ENCODE measurements around the gene CFAP141. TPM values are rescaled to one million over a fixed set of nuclear protein-coding genes. Genes with fewer than 3 reads are reported as not detected.

CFAP141 gene
- total RNA-seq, 2 experiments from 2014 or later = not detected

GRCh38 chr1:154171223-154171583, 34.9 kb downstream of the CFAP141 start:
- ChIA-PET POLR2A (interaction anchor here (0.6 to 3.0 kb wide), 8 partner anchors 10 to 785 kb away, joined by 3 to 21 read pairs (median 4); partner anchors contain the start of gene HAX1), CTCF (interaction anchor here (0.6 to 2.3 kb wide), 5 partner anchors 12 to 165 kb away, joined by 3 to 9 read pairs (median 6); no protein-coding TSS in a partner anchor)
- Mint-ChIP-seq H3K9me3 (no peaks in the 10 kb centered on the region), H3K27me3 (no peaks in the 10 kb centered on the region), H3K4me3 (no peak overlapping the region), H3K27ac (peak overlapping the region; percentile 78), H3K36me3 (peaks cover 71% of the 10 kb centered on the region), H3K4me1 (ENCODE audit: low read depth) (peaks cover 57% of the 10 kb centered on the region)
- DNase-seq = no peak
- intact Hi-C loops (cut with micrococcal nuclease) = loop anchor here (1.0 kb wide), 2 partner anchors 11 to 13 kb away; no protein-coding TSS in a partner anchor

GRCh38 chr1:154170547-154171222, 35.4 kb downstream of the CFAP141 start:
- H3K27ac Mint-ChIP-seq = peak overlapping the region; percentile 78
- peak; percentile 81 for DNase-seq
- peaks cover 72% of the 10 kb centered on the region for H3K36me3 Mint-ChIP-seq
- CTCF ChIA-PET = interaction anchor here (0.5 to 2.3 kb wide), 7 partner anchors 11 to 165 kb away, joined by 3 to 9 read pairs (median 3); no protein-coding TSS in a partner anchor
- no peaks in the 10 kb centered on the region for H3K27me3 Mint-ChIP-seq
- intact Hi-C loops (cut with micrococcal nuclease) = loop anchor here (1.0 kb wide), 2 partner anchors 12 kb away; no protein-coding TSS in a partner anchor
- POLR2A ChIA-PET = interaction anchor here (0.6 to 3.0 kb wide), 9 partner anchors 9 to 785 kb away, joined by 3 to 21 read pairs (median 4); partner anchors contain the start of genes HAX1 and RPS27
- no peaks in the 10 kb centered on the region for H3K9me3 Mint-ChIP-seq
- peaks cover 55% of the 10 kb centered on the region for H3K4me1 Mint-ChIP-seq (ENCODE audit: low read depth)
- H3K4me3 Mint-ChIP-seq = peak overlapping the region; percentile 8

- CTCF ChIA-PET = no interaction called here
- H3K27me3 Mint-ChIP-seq = no peaks in the 10 kb centered on the region
Observed at GRCh38 chr1:154167461-154167860, 38.7 kb downstream of the CFAP141 start.

GRCh38 chr1:154166207-154166606, 39.9 kb downstream of the CFAP141 start:
- no peak for DNase-seq
- CTCF ChIA-PET = no interaction called here
- POLR2A ChIA-PET = interaction anchor here (0.6 kb wide), 1 partner anchor 848 kb away, joined by 5 read pairs; no protein-coding TSS in a partner anchor
- Mint-ChIP-seq H3K36me3 (peaks cover 83% of the 10 kb centered on the region), H3K27me3 (no peaks in the 10 kb centered on the region), H3K4me1 (ENCODE audit: low read depth) (peaks cover 53% of the 10 kb centered on the region), H3K9me3 (no peaks in the 10 kb centered on the region), H3K4me3 (no peak overlapping the region), H3K27ac (no peak overlapping the region)
- intact Hi-C loops (cut with micrococcal nuclease) = no loop called here

More at GRCh38 chr1:154167461-154167860, 38.7 kb downstream of the CFAP141 start:
- peaks cover 83% of the 10 kb centered on the region for H3K36me3 Mint-ChIP-seq
- POLR2A ChIA-PET = no interaction called here
- intact Hi-C loops (cut with micrococcal nuclease) = no loop called here
- H3K4me3 Mint-ChIP-seq = no peak overlapping the region
- no peak for DNase-seq
- no peak overlapping the region for H3K27ac Mint-ChIP-seq
- H3K9me3 Mint-ChIP-seq = no peaks in the 10 kb centered on the region
- peaks cover 57% of the 10 kb centered on the region for H3K4me1 Mint-ChIP-seq (ENCODE audit: low read depth)

- POLR2A ChIA-PET = interaction anchor here (0.6 to 1.1 kb wide), 3 partner anchors 10 to 57 kb away, joined by 3 to 4 read pairs (median 4); no protein-coding TSS in a partner anchor
- CTCF ChIA-PET = interaction anchor here (0.8 to 1.6 kb wide), 3 partner anchors 11 to 30 kb away, joined by 3 to 6 read pairs (median 3); no protein-coding TSS in a partner anchor
- H3K27ac Mint-ChIP-seq = no peak overlapping the region
- peaks cover 4% of the 10 kb centered on the region for H3K9me3 Mint-ChIP-seq
- H3K36me3 Mint-ChIP-seq = peaks cover 83% of the 10 kb centered on the region
- no peaks in the 10 kb centered on the region for H3K27me3 Mint-ChIP-seq
- no peak overlapping the region for H3K4me3 Mint-ChIP-seq
- no peak for DNase-seq
- intact Hi-C loops (cut with micrococcal nuclease) = loop anchor here (5.0 to 10.0 kb wide), 2 partner anchors 165 to 352 kb away; partner anchors contain the start of gene RPS27
- peaks cover 76% of the 10 kb centered on the region for H3K4me1 Mint-ChIP-seq (ENCODE audit: low read depth)
Observed at GRCh38 chr1:154159554-154159953, 46.6 kb downstream of the CFAP141 start.

- Mint-ChIP-seq H3K36me3 (peaks cover 75% of the 10 kb centered on the region), H3K27me3 (no peaks in the 10 kb centered on the region), H3K9me3 (peaks cover 4% of the 10 kb centered on the region), H3K27ac (peak overlapping the region; percentile 85), H3K4me3 (peak overlapping the region; percentile 47), H3K4me1 (ENCODE audit: low read depth) (peaks cover 76% of the 10 kb centered on the region)
- CTCF ChIA-PET = interaction anchor here (0.6 to 2.0 kb wide), 9 partner anchors 12 to 212 kb away, joined by 3 to 9 read pairs (median 3); no protein-coding TSS in a partner anchor
- no peak for DNase-seq
- intact Hi-C loops (cut with micrococcal nuclease) = loop anchor here (1.0 to 10.0 kb wide), 4 partner anchors 10 to 351 kb away; partner anchors contain the start of gene RPS27
- POLR2A ChIA-PET = interaction anchor here (0.7 to 2.4 kb wide), 12 partner anchors 9 to 251 kb away, joined by 3 to 21 read pairs (median 4); partner anchors contain the start of gene RPS27
Observed at GRCh38 chr1:154158307-154159125, 47.6 kb downstream of the CFAP141 start.

- peak; percentile 83 for DNase-seq
Observed at GRCh38 chr1:154157520-154158306, 48.4 kb downstream of the CFAP141 start.

GRCh38 chr1:154155251-154155650, 50.9 kb downstream of the CFAP141 start:
- intact Hi-C loops (cut with micrococcal nuclease) = loop anchor here (5.0 to 10.0 kb wide), 2 partner anchors 160 to 348 kb away; partner anchors contain the start of gene RPS27
- CTCF ChIA-PET = no interaction called here
- peaks cover 44% of the 10 kb centered on the region for H3K36me3 Mint-ChIP-seq

More at GRCh38 chr1:154157520-154158306, 48.4 kb downstream of the CFAP141 start:
- CTCF ChIA-PET = interaction anchor here (0.6 to 2.0 kb wide), 6 partner anchors 11 to 195 kb away, joined by 3 to 9 read pairs (median 3); no protein-coding TSS in a partner anchor
- Mint-ChIP-seq H3K27ac (peak overlapping the region; percentile 85), H3K4me1 (ENCODE audit: low read depth) (peaks cover 69% of the 10 kb centered on the region), H3K9me3 (peaks cover 4% of the 10 kb centered on the region), H3K27me3 (no peaks in the 10 kb centered on the region), H3K4me3 (peak overlapping the region; percentile 47), H3K36me3 (peaks cover 68% of the 10 kb centered on the region)
- POLR2A ChIA-PET = interaction anchor here (0.5 to 2.4 kb wide), 14 partner anchors 8 to 485 kb away, joined by 3 to 21 read pairs (median 3); partner anchors contain the start of gene RPS27
- intact Hi-C loops (cut with micrococcal nuclease) = loop anchor here (1.0 to 10.0 kb wide), 5 partner anchors 9 to 350 kb away; partner anchors contain the start of gene RPS27

GRCh38 chr1:154154534-154155191, 51.5 kb downstream of the CFAP141 start, which contains the start of gene NUP210L:
Gene NUP210L, minus strand, starts transcription at chr1:154155073.
- no peaks in the 10 kb centered on the region for H3K27me3 Mint-ChIP-seq
- intact Hi-C loops (cut with micrococcal nuclease) = loop anchor here (5.0 to 10.0 kb wide), 2 partner anchors 160 to 347 kb away; partner anchors contain the start of gene RPS27
- DNase-seq = no peak
- no peak within 1 kb of the TSS for H3K4me3 Mint-ChIP-seq
- peaks cover 3% of the 10 kb centered on the region for H3K9me3 Mint-ChIP-seq
- peaks cover 39% of the 10 kb centered on the region for H3K36me3 Mint-ChIP-seq
- ChIA-PET POLR2A (no interaction called here), CTCF (no interaction called here)
- H3K27ac Mint-ChIP-seq = peak within 1 kb of the TSS; percentile 6
- H3K4me1 Mint-ChIP-seq (ENCODE audit: low read depth) = peaks cover 45% of the 10 kb centered on the region

More at GRCh38 chr1:154155251-154155650, 50.9 kb downstream of the CFAP141 start:
- H3K27me3 Mint-ChIP-seq = no peaks in the 10 kb centered on the region
- no peak overlapping the region for H3K27ac Mint-ChIP-seq
- DNase-seq = no peak
- peaks cover 4% of the 10 kb centered on the region for H3K9me3 Mint-ChIP-seq
- POLR2A ChIA-PET = no interaction called here
- H3K4me3 Mint-ChIP-seq = no peak overlapping the region
- peaks cover 50% of the 10 kb centered on the region for H3K4me1 Mint-ChIP-seq (ENCODE audit: low read depth)

GRCh38 chr1:154154053-154154452, 52.1 kb downstream of the CFAP141 start:
- DNase-seq = no peak
- no peaks in the 10 kb centered on the region for H3K9me3 Mint-ChIP-seq
- no peaks in the 10 kb centered on the region for H3K27me3 Mint-ChIP-seq
- CTCF ChIA-PET = no interaction called here
- H3K4me3 Mint-ChIP-seq = no peak overlapping the region
- peaks cover 33% of the 10 kb centered on the region for H3K36me3 Mint-ChIP-seq
- POLR2A ChIA-PET = no interaction called here
- intact Hi-C loops (cut with micrococcal nuclease) = loop anchor here (10.0 kb wide), 1 partner anchor 159 kb away; the partner anchor contains the start of gene RPS27
- H3K27ac Mint-ChIP-seq = peak overlapping the region; percentile 6
- H3K4me1 Mint-ChIP-seq (ENCODE audit: low read depth) = peaks cover 39% of the 10 kb centered on the region

All from activated CD4-positive, alpha-beta memory T cell treated with anti-CD3 and anti-CD28 coated beads for 36 hours (primary cell).